Neuronal stem cell (in vitro differentiated cells): ENCODE results near the gene CCT6B.

Experiments
- DNase-seq: peaks from one replicate; pipeline ENCODE4 v3.0.0-alpha.2; 2013; ENCODE audit warnings: low spot score
- H2AFZ ChIP-seq: one replicate; pipeline ENCODE4 v1.6.1; 2013; ENCODE audit warnings: mild to moderate bottlenecking, low read length, inconsistent platforms
- H2AK5ac ChIP-seq: 2 replicates; pipeline ENCODE4 v1.6.1; 2013; ENCODE audit warnings: low read depth, mild to moderate bottlenecking, inconsistent platforms, low read length, moderate library complexity, mixed read lengths
- H2BK120ac ChIP-seq: 2 replicates; pipeline ENCODE4 v1.6.1; 2013; ENCODE audit warnings: low read depth, mild to moderate bottlenecking, inconsistent platforms, low read length, moderate library complexity, mixed read lengths
- H2BK12ac ChIP-seq: one replicate; pipeline ENCODE4 v1.6.1; 2013; ENCODE audit warnings: low read length, inconsistent platforms
- H2BK15ac ChIP-seq: 2 replicates; pipeline ENCODE4 v1.6.1; 2013; ENCODE audit warnings: mild to moderate bottlenecking, low read length, inconsistent platforms, mixed read lengths
- H2BK5ac ChIP-seq: one replicate; pipeline ENCODE4 v1.6.1; 2013; ENCODE audit warnings: inconsistent platforms, mild to moderate bottlenecking, low read length, moderate library complexity
- H3K14ac ChIP-seq: one replicate; pipeline ENCODE4 v1.6.1; 2013; ENCODE audit warnings: low read length, inconsistent platforms
- H3K18ac ChIP-seq: 2 replicates; pipeline ENCODE4 v1.6.1; 2013; ENCODE audit warnings: low read length, inconsistent platforms
- H3K23ac ChIP-seq: 2 replicates; pipeline ENCODE4 v1.6.1; 2013; ENCODE audit warnings: low read depth, mild to moderate bottlenecking, mixed read lengths, low read length, inconsistent platforms; ENCODE audit not compliant: poor library complexity
- H3K27ac ChIP-seq: replicated peaks from 3 replicates; pipeline ENCODE4 v1.5.1; 2013; ENCODE audit warnings: low read length, inconsistent platforms
- H3K27me3 ChIP-seq, 3 experiments: 2 replicates each; pipeline ENCODE4 v1.6.1; 2013; ENCODE audit warnings: low read length in 3 of 3, mild to moderate bottlenecking in 2 of 3, inconsistent platforms in 1 of 3, low read depth in 1 of 3, mixed read lengths in 1 of 3, moderate library complexity in 1 of 3; ENCODE audit not compliant: control insufficient read depth in 3 of 3, insufficient read depth in 3 of 3
- H3K36me3 ChIP-seq, 2 donors: replicated peaks in 1 of 2; 2 replicates each; pipeline ENCODE4 v1.6.1; 2013; ENCODE audit warnings: low read length in 2 of 2; ENCODE audit not compliant: control insufficient read depth in 2 of 2, insufficient read depth in 2 of 2
- H3K4ac ChIP-seq: 2 replicates; pipeline ENCODE4 v1.6.1; 2013; ENCODE audit warnings: inconsistent platforms, mild to moderate bottlenecking, low read length, moderate library complexity
- H3K4me1 ChIP-seq, 2 donors: 1 replicate in 1 of 2; 2 replicates in 1 of 2; pipeline ENCODE4 v1.6.1; 2013; ENCODE audit warnings: low read length in 2 of 2, low read depth in 1 of 2; ENCODE audit not compliant: control insufficient read depth in 2 of 2, insufficient read depth in 1 of 2
- H3K4me2 ChIP-seq: one replicate; pipeline ENCODE4 v1.6.1; 2013; ENCODE audit warnings: mild to moderate bottlenecking, low read length, inconsistent platforms; ENCODE audit not compliant: insufficient read depth, poor library complexity, severe bottlenecking
- H3K4me3 ChIP-seq, 2 donors: 2 replicates each; pipeline ENCODE4 v1.5.1; 2013; ENCODE audit warnings: low read length in 2 of 2, mild to moderate bottlenecking in 2 of 2, inconsistent platforms in 1 of 2, moderate library complexity in 1 of 2
- H3K79me1 ChIP-seq: one replicate; pipeline ENCODE4 v1.6.1; 2013; ENCODE audit warnings: low read depth, mild to moderate bottlenecking, inconsistent platforms, low read length, moderate library complexity
- H3K9ac ChIP-seq: one replicate; pipeline ENCODE4 v1.6.1; 2013; ENCODE audit warnings: mild to moderate bottlenecking, low read depth, low read length, inconsistent platforms; ENCODE audit not compliant: poor library complexity
- H3K9me3 ChIP-seq, 2 donors: replicated peaks in 1 of 2; 2 replicates each; pipeline versions ENCODE3 to v1.6.1; 2013; ENCODE audit warnings: low read length in 2 of 2, mild to moderate bottlenecking in 2 of 2, inconsistent platforms in 1 of 2, low read depth in 1 of 2, mixed read lengths in 1 of 2, moderate library complexity in 1 of 2; ENCODE audit not compliant: control insufficient read depth in 2 of 2, insufficient read depth in 1 of 2
- H4K8ac ChIP-seq: one replicate; pipeline ENCODE4 v1.6.1; 2013; ENCODE audit warnings: low read depth, mild to moderate bottlenecking, inconsistent platforms, low read length, moderate library complexity
- H4K91ac ChIP-seq: one replicate; pipeline ENCODE4 v1.6.1; 2013; ENCODE audit warnings: low read length, low read depth, mild to moderate bottlenecking, inconsistent platforms; ENCODE audit not compliant: poor library complexity
- WGBS, 2 donors: extraction: QIAGEN DNeasy Blood & Tissue Kit; methylation state at CpG; one replicate each; pipeline ENCODE4 v1.1.7; 2013; ENCODE audit warnings: missing lambda C conversion rate in 2 of 2, mixed read lengths in 1 of 2; ENCODE audit not compliant: insufficient read length in 2 of 2, insufficient replicate concordance in 1 of 2; ENCODE audit errors: extremely low coverage in 2 of 2; 5-methylcytosine and 5-hydroxymethylcytosine counted together

Gene CCT6B

GRCh38 chr17:34916120-34916519, 45.1 kb downstream of the CCT6B start:
- H3K36me3 ChIP-seq: no peaks in the 10 kb centered on the region
- no CpG with 5 or more reads among the region's 2 CpGs for WGBS, 2 donors
- no peak overlapping the region for H2BK120ac ChIP-seq
- no peak overlapping the region for H2BK5ac ChIP-seq
- H3K9ac ChIP-seq: no peak overlapping the region
- H3K14ac ChIP-seq: no peak overlapping the region
- no peak overlapping the region for H3K18ac ChIP-seq
- H2AK5ac ChIP-seq: no peak overlapping the region
- H2BK15ac ChIP-seq: no peak overlapping the region
- H3K27ac ChIP-seq: no peak overlapping the region
- no peak overlapping the region for H4K91ac ChIP-seq
- H3K4me2 ChIP-seq: no peak overlapping the region
- no peak overlapping the region for H3K23ac ChIP-seq
- no peak overlapping the region for H2BK12ac ChIP-seq
- no peaks in the 10 kb centered on the region for H3K27me3 ChIP-seq
- no peak overlapping the region for H4K8ac ChIP-seq
- no peaks in the 10 kb centered on the region for H3K9me3 ChIP-seq
- no peak overlapping the region for H2AFZ ChIP-seq
- no peaks in the 10 kb centered on the region for H3K79me1 ChIP-seq
- no peak overlapping the region for H3K4ac ChIP-seq
- H3K4me3 ChIP-seq: no peak overlapping the region
- DNase-seq: no peak
- peaks cover 0 to 2% of the 10 kb centered on the region in 2 donors for H3K4me1 ChIP-seq

GRCh38 chr17:34913001-34913400, 48.3 kb downstream of the CCT6B start:
- Histone ChIP-seq H4K8ac (no peak overlapping the region), H2BK15ac (no peak overlapping the region), H3K14ac (no peak overlapping the region), H2AFZ (no peak overlapping the region), H3K36me3 (no peaks in the 10 kb centered on the region), H3K27me3 (no peaks in the 10 kb centered on the region), H2BK120ac (no peak overlapping the region), H3K18ac (no peak overlapping the region), H3K23ac (no peak overlapping the region), H3K9ac (no peak overlapping the region), H3K4me3 (no peak overlapping the region), H4K91ac (no peak overlapping the region), H3K79me1 (no peaks in the 10 kb centered on the region), H3K4me2 (no peak overlapping the region), H3K27ac (no peak overlapping the region), H3K9me3 (no peaks in the 10 kb centered on the region), H2BK12ac (no peak overlapping the region), H2AK5ac (no peak overlapping the region), H3K4ac (no peak overlapping the region), H2BK5ac (no peak overlapping the region), H3K4me1 (peaks cover 0 to 4% of the 10 kb centered on the region in 2 donors)
- WGBS, 2 donors: no CpG with 5 or more reads among the region's 1 CpG
- no peak for DNase-seq

- H2BK12ac ChIP-seq: no peak overlapping the region
These were observed 52.2 kb downstream of the CCT6B start for GRCh38 chr17:34909040-34909439.

GRCh38 chr17:34902831-34903547, 58.3 kb downstream of the CCT6B start:
- Histone ChIP-seq H3K18ac (no peak overlapping the region), H3K23ac (no peak overlapping the region), H4K8ac (no peak overlapping the region), H3K9me3 (no peaks in the 10 kb centered on the region), H3K4me2 (no peak overlapping the region), H2AK5ac (no peak overlapping the region), H3K27me3 (peaks cover 0 to 11% (median 2%) of the 10 kb centered on the region in 3 experiments), H3K36me3 (no peaks in the 10 kb centered on the region), H3K9ac (no peak overlapping the region), H4K91ac (no peak overlapping the region), H2BK12ac (no peak overlapping the region), H3K4ac (no peak overlapping the region), H3K4me1 (peaks cover 8 to 10% of the 10 kb centered on the region in 2 donors), H3K27ac (peak overlapping the region; percentile 6), H3K4me3 (no peak overlapping the region), H2AFZ (no peak overlapping the region), H2BK120ac (no peak overlapping the region), H2BK15ac (no peak overlapping the region), H3K79me1 (no peaks in the 10 kb centered on the region), H3K14ac (no peak overlapping the region), H2BK5ac (no peak overlapping the region)
- DNase-seq: no peak
- WGBS, 2 donors: no CpG with 5 or more reads among the region's 4 CpGs

More at GRCh38 chr17:34909040-34909439, 52.2 kb downstream of the CCT6B start:
- no peak for DNase-seq
- no peaks in the 10 kb centered on the region for H3K27me3 ChIP-seq
- H3K9me3 ChIP-seq: no peaks in the 10 kb centered on the region
- no peak overlapping the region for H3K23ac ChIP-seq
- no peak overlapping the region for H2BK120ac ChIP-seq
- no peaks in the 10 kb centered on the region for H3K36me3 ChIP-seq
- no peak overlapping the region for H3K18ac ChIP-seq
- H3K79me1 ChIP-seq: no peaks in the 10 kb centered on the region
- no peak overlapping the region for H3K4me2 ChIP-seq
- H2BK5ac ChIP-seq: no peak overlapping the region
- no peak overlapping the region for H3K4me3 ChIP-seq
- H3K4me1 ChIP-seq: peaks cover 0 to 4% of the 10 kb centered on the region in 2 donors
- H3K9ac ChIP-seq: no peak overlapping the region
- H3K14ac ChIP-seq: no peak overlapping the region
- H2AFZ ChIP-seq: no peak overlapping the region
- H4K91ac ChIP-seq: no peak overlapping the region
- no peak overlapping the region for H2AK5ac ChIP-seq
- no peak overlapping the region for H2BK15ac ChIP-seq
- H3K4ac ChIP-seq: no peak overlapping the region
- no CpG with 5 or more reads among the region's 5 CpGs for WGBS, 2 donors
- no peak overlapping the region for H3K27ac ChIP-seq
- no peak overlapping the region for H4K8ac ChIP-seq
